Upper lobe of left lung (tissue), 4 donors: ENCODE data around the gene EML5.

Experiments used
- CTCF ChIP-seq, 6 experiments: fragments of 450-650 bp in 4 of 6; fragments of 200-600 bp in 2 of 6; sonication (generic) in 2 of 6; IDR thresholded peaks; one replicate each; pipeline ENCODE4 v1.5.1; 2016 to 2019; ENCODE audit warnings: antibody characterized with exemption in 6 of 6
- POLR2A ChIP-seq, 4 donors: fragments of 450-650 bp; IDR thresholded peaks; one replicate each; pipeline ENCODE4 v1.5.1; 2016 to 2017; ENCODE audit warnings: antibody characterized with exemption in 4 of 4, mild to moderate bottlenecking in 2 of 4
- POLR2AphosphoS5 ChIP-seq, 2 donors: sonication (generic); formaldehyde crosslinking; IDR thresholded peaks; one replicate each; pipeline ENCODE4 v1.5.1; 2017; ENCODE audit warnings: antibody characterized with exemption in 2 of 2

DNA sequence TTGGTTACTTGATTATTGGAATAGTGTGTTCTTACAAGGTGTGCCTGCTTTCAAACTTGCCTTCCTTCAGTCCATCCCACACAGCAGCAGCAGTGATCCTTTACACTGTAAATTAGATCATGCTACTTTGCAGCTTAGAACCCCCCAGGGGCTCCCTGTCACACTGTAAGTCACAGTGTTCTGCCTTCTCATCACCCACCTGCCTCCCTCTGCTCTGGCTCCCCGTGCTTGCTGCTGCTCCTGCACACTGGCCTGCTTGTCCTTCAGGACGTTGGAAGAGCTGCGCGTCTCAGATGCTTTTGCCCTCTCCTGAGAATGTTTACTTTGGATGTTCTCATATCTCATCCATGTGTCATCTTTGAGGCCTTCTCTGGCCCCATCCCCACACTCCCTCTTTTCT is 202.6 kb downstream of the EML5 start:
- no peak for TF ChIP-seq CTCF (IDR thresholded peaks at IDR 0.05)
- no peak for TF ChIP-seq POLR2A (IDR thresholded peaks at IDR 0.05)
- no peak for TF ChIP-seq POLR2AphosphoS5 (IDR thresholded peaks at IDR 0.05)
